Measurements from ENCODE around the gene RASSF3.

GRCh38 chr12:64583771-64584421 is 26.4 kb upstream of the RASSF3 start:
- TF ChIP-seq, protein P1, sequence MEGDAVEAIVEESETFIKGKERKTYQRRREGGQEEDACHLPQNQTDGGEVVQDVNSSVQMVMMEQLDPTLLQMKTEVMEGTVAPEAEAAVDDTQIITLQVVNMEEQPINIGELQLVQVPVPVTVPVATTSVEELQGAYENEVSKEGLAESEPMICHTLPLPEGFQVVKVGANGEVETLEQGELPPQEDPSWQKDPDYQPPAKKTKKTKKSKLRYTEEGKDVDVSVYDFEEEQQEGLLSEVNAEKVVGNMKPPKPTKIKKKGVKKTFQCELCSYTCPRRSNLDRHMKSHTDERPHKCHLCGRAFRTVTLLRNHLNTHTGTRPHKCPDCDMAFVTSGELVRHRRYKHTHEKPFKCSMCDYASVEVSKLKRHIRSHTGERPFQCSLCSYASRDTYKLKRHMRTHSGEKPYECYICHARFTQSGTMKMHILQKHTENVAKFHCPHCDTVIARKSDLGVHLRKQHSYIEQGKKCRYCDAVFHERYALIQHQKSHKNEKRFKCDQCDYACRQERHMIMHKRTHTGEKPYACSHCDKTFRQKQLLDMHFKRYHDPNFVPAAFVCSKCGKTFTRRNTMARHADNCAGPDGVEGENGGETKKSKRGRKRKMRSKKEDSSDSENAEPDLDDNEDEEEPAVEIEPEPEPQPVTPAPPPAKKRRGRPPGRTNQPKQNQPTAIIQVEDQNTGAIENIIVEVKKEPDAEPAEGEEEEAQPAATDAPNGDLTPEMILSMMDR (IDR thresholded peaks at IDR 0.05), result no peak
- no peak for TF ChIP-seq POLR2A (IDR thresholded peaks at IDR 0.05)

Data from body of pancreas (tissue), 4 donors.